RWPE2 (cell line): ENCODE measurements around the gene ABCA7.

ENCODE experiments used
- ATAC-seq: fragments of 200-7000 bp; cut with Tn5 transposase; 3 replicates; pipeline ENCODE4 v1.9.1; 2021; ENCODE audit warnings: low read depth
- DNase-seq: peaks from one replicate; pipeline ENCODE4 v3.0.0-alpha.2; 2020; ENCODE audit warnings: low spot score
- H3K27ac ChIP-seq: fragments of 450-650 bp; 2 replicates; pipeline ENCODE4 v1.5.1; 2017; ENCODE audit warnings: mild to moderate bottlenecking; ENCODE audit not compliant: poor library complexity, severe bottlenecking
- H3K27me3 ChIP-seq: fragments of 250-450 bp; sonication (Bioruptor Pico); 2 replicates; pipeline ENCODE4 v1.5.1; 2021; ENCODE audit warnings: mild to moderate bottlenecking, moderate library complexity; ENCODE audit not compliant: insufficient read depth, poor library complexity, severe bottlenecking
- H3K36me3 ChIP-seq: fragments of 250-450 bp; sonication (Bioruptor Pico); 2 replicates; pipeline ENCODE4 v1.5.1; 2020; ENCODE audit warnings: low read depth, mild to moderate bottlenecking, moderate library complexity
- H3K4me1 ChIP-seq: fragments of 250-450 bp; sonication (Bioruptor Pico); 2 replicates; pipeline ENCODE4 v1.5.1; 2021; ENCODE audit warnings: mild to moderate bottlenecking, moderate library complexity; ENCODE audit not compliant: insufficient read depth, poor library complexity, severe bottlenecking
- H3K4me3 ChIP-seq: fragments of 250-450 bp; sonication (Bioruptor Pico); 2 replicates; pipeline ENCODE4 v1.5.1; 2021; ENCODE audit warnings: mild to moderate bottlenecking, moderate library complexity; ENCODE audit not compliant: severe bottlenecking
- H3K9me3 ChIP-seq: fragments of 250-450 bp; sonication (Bioruptor Pico); 2 replicates; pipeline ENCODE4 v1.5.1; 2021; ENCODE audit warnings: mild to moderate bottlenecking, moderate library complexity; ENCODE audit not compliant: severe bottlenecking
- TF ChIP-seq, protein P1 (sequence below): fragments of 450-650 bp; IDR thresholded peaks from one replicate; pipeline ENCODE4 v1.5.1; 2017; ENCODE audit warnings: mild to moderate bottlenecking, moderate library complexity; ENCODE audit not compliant: poor library complexity, severe bottlenecking

Gene ABCA7

DNA sequence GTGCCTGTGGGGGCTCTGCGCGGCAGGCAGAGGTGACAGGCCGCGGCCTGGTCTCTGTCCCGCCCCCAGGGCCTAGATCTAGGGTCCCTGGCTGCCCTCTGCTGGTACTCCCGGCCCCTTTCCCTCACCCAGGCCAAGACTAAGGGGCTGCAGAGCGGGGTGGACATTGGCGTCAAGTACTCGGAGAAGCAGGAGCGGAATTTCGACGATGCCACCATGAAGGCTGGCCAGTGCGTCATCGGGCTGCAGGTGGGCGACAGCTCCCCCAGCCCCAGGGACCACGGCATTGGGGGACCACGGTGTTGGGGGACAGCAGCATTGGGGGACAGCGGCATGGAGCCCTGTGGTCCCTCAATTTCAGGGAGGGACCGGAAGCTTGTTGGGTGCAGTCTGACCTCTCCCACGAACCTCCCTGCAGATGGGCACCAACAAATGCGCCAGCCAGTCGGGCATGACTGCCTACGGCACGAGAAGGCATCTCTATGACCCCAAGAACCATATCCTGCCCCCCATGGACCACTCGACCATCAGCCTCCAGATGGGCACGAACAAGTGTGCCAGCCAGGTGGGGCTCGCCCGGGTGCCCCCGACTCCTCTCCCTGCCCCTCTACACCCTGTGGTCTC lies 3.8 kb upstream of the ABCA7 start:
- peaks cover 59% of the 10 kb centered on the region for H3K36me3 ChIP-seq
- peak; percentile 56 for DNase-seq
- no peaks in the 10 kb centered on the region for H3K9me3 ChIP-seq
- no peak overlapping the region for H3K4me3 ChIP-seq
- H3K27ac ChIP-seq, result no peak overlapping the region
- no peaks in the 10 kb centered on the region for H3K4me1 ChIP-seq
- TF ChIP-seq, protein P1, sequence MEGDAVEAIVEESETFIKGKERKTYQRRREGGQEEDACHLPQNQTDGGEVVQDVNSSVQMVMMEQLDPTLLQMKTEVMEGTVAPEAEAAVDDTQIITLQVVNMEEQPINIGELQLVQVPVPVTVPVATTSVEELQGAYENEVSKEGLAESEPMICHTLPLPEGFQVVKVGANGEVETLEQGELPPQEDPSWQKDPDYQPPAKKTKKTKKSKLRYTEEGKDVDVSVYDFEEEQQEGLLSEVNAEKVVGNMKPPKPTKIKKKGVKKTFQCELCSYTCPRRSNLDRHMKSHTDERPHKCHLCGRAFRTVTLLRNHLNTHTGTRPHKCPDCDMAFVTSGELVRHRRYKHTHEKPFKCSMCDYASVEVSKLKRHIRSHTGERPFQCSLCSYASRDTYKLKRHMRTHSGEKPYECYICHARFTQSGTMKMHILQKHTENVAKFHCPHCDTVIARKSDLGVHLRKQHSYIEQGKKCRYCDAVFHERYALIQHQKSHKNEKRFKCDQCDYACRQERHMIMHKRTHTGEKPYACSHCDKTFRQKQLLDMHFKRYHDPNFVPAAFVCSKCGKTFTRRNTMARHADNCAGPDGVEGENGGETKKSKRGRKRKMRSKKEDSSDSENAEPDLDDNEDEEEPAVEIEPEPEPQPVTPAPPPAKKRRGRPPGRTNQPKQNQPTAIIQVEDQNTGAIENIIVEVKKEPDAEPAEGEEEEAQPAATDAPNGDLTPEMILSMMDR, result no peak
- ATAC-seq, result no peak
- H3K27me3 ChIP-seq, result no peaks in the 10 kb centered on the region

DNA sequence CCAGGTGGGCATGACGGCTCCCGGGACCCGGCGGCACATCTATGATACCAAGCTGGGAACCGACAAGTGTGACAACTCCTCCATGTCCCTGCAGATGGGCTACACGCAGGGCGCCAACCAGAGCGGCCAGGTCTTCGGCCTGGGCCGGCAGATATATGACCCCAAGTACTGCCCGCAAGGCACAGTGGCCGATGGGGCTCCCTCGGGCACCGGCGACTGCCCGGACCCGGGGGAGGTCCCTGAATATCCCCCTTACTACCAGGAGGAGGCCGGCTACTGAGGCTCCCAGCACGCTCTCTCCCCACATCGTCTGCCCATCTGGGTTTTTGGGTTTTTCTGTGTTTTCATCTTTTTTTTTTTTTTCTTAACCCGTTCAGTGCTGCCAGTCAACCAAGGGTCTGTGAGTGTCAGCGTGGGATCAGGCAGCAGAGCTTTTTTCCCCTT lies 2.3 kb upstream of the ABCA7 start:
- TF ChIP-seq, protein P1, result no peak
- Histone ChIP-seq H3K27me3 (no peaks in the 10 kb centered on the region), H3K27ac (peak overlapping the region; percentile 58), H3K4me3 (no peak overlapping the region), H3K9me3 (no peaks in the 10 kb centered on the region), H3K4me1 (no peaks in the 10 kb centered on the region), H3K36me3 (peaks cover 51% of the 10 kb centered on the region)
- DNase-seq (no peak), ATAC-seq (no peak)

DNA sequence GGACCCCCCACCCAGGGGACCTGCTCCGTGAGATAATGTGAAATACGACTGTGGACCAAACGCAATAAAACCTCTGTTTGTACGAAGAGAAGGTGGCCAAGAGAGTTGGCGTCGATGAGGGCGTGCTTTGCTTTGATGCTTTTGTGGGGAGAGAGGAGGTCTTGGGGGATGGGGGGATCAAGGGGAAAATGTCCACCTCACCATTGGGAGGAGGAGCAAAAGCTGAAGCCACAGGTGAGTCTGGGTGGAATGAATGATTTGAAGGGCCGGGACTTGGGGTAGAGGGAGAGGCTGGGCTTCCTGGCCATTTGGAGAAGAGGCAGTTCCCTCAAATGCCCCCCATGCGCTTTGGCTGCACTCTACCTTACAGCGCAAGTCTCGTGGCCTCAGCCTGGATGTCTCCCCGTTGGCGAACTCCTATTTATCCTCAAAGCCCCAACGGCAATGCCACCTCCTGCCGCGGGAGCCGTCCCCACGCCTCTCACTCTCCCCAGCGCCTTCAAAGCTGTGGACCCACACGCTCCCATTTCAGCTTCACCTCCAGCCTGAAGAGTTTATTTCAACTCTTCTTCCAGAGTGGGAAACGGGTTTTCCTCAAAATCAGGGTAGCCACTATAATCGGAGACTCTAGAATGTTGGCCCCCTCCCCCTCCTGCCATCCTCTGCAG lies 795 bp upstream of the ABCA7 start:
- ATAC-seq (no peak), DNase-seq (no peak)
- no peaks in the 10 kb centered on the region for H3K4me1 ChIP-seq
- no peaks in the 10 kb centered on the region for H3K9me3 ChIP-seq
- no peak overlapping the region for H3K4me3 ChIP-seq
- TF ChIP-seq, protein P1, result no peak
- H3K27ac ChIP-seq, result peak overlapping the region; percentile 58
- H3K27me3 ChIP-seq, result no peaks in the 10 kb centered on the region
- H3K36me3 ChIP-seq, result peaks cover 44% of the 10 kb centered on the region

DNA sequence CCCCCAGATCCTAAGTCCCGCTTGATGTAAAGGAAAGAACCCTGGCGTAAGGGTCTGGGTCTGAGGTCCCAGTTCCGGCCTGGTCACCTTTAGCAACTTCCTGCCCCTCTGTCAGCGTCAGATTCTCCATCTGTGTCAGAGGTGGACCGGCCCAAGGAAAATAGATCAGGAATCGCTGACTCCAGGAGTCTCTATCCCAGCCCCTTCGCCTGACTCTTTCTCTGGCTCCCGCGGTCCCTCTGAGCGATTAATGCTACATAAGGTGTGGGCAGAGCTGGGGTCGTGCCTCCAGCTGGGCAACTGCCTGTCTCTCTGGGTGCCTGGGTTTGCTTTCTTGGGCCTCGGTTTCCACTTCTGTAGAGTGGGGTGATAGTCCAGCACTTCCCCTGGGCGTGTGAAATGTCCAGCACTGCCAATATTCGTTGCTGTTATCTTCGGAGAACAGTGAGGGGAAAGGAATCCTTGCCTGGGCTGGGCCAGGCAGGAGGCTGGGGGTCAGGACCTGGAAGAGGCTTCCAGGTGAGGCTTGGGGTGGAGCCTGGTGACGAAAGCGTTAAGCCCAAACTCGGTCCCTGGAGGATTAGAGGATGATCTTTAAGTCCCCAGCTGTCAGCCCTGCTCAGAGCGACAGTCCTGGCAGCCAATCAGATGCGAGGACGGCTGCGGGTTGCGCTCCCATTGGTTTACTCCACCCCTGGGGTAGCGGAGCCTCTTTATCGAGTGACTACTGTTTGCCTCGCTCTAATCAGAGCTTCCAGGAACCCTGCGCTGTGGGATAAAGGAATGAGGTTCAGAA lies 767 bp downstream of the ABCA7 start:
- H3K9me3 ChIP-seq, result no peaks in the 10 kb centered on the region
- peak overlapping the region; percentile 42 for H3K4me3 ChIP-seq
- no peaks in the 10 kb centered on the region for H3K4me1 ChIP-seq
- H3K27me3 ChIP-seq, result no peaks in the 10 kb centered on the region
- H3K27ac ChIP-seq, result peak overlapping the region; percentile 58
- H3K36me3 ChIP-seq, result peaks cover 39% of the 10 kb centered on the region
- TF ChIP-seq, protein P1, result no peak
- peak; percentile 88 for DNase-seq
- ATAC-seq, result peak; percentile 55
